Measurements from ENCODE around the gene FHL1. TPM values are rescaled to one million over a fixed set of nuclear protein-coding genes. Genes with fewer than 3 reads are reported as not detected.
"Not testable (repeated sequence)": the region's sequence is repeated elsewhere in the genome, so short reads cannot be mapped to it uniquely, and the experiment has no call there.

Gene FHL1
- total RNA-seq (2022) (0.54 and 0.73 TPM in 2 replicates), Bru-seq, nascent RNA (percentile 10 among the genes with signal in this experiment), BruChase-seq, experiment 1, labeled RNA remaining after a 6-hour chase (percentile 10 among the genes with signal in this experiment), BruChase-seq, experiment 2, labeled RNA remaining after a 2-hour chase (percentile 4 among the genes with signal in this experiment)
- long read RNA-seq, partial matches to known transcripts = 0 of 1 reads
- long read RNA-seq, other reads (novel, unspliced or antisense) = 0 of 1 reads

- DNase-seq = no peak
- Mint-ChIP-seq H3K4me3 (ENCODE audit: low read depth, unreplicated experiment) (peak within 1 kb of the TSS; percentile 60), H3K36me3 (ENCODE audit: insufficient read depth, unreplicated experiment) (no peaks in the 10 kb centered on the region), H3K4me1 (ENCODE audit: low read depth, unreplicated experiment) (no peaks in the 10 kb centered on the region), H3K27me3 (ENCODE audit: unreplicated experiment) (peaks cover 39% of the 10 kb centered on the region), H3K27ac (ENCODE audit: unreplicated experiment) (no peak within 1 kb of the TSS), H3K9me3 (ENCODE audit: low read depth, unreplicated experiment) (no peaks in the 10 kb centered on the region)
- TF ChIP-seq, protein P1, sequence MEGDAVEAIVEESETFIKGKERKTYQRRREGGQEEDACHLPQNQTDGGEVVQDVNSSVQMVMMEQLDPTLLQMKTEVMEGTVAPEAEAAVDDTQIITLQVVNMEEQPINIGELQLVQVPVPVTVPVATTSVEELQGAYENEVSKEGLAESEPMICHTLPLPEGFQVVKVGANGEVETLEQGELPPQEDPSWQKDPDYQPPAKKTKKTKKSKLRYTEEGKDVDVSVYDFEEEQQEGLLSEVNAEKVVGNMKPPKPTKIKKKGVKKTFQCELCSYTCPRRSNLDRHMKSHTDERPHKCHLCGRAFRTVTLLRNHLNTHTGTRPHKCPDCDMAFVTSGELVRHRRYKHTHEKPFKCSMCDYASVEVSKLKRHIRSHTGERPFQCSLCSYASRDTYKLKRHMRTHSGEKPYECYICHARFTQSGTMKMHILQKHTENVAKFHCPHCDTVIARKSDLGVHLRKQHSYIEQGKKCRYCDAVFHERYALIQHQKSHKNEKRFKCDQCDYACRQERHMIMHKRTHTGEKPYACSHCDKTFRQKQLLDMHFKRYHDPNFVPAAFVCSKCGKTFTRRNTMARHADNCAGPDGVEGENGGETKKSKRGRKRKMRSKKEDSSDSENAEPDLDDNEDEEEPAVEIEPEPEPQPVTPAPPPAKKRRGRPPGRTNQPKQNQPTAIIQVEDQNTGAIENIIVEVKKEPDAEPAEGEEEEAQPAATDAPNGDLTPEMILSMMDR (IDR thresholded peaks at IDR 0.05; ENCODE audit: unreplicated experiment) = no peak
- BruUV-seq (replicated peaks) = no TSS peak
- intact Hi-C loops (cut with micrococcal nuclease; ENCODE audit: unreplicated experiment) = loop anchor here (10.0 kb wide), 1 partner anchor 73 kb away; no protein-coding TSS in a partner anchor
- CTCF ChIA-PET = no interaction called here
These were observed at the start of gene FHL1 for GRCh38 chrX:136147315-136147901. Gene FHL1, plus strand, starts transcription at chrX:136147533.

DNA sequence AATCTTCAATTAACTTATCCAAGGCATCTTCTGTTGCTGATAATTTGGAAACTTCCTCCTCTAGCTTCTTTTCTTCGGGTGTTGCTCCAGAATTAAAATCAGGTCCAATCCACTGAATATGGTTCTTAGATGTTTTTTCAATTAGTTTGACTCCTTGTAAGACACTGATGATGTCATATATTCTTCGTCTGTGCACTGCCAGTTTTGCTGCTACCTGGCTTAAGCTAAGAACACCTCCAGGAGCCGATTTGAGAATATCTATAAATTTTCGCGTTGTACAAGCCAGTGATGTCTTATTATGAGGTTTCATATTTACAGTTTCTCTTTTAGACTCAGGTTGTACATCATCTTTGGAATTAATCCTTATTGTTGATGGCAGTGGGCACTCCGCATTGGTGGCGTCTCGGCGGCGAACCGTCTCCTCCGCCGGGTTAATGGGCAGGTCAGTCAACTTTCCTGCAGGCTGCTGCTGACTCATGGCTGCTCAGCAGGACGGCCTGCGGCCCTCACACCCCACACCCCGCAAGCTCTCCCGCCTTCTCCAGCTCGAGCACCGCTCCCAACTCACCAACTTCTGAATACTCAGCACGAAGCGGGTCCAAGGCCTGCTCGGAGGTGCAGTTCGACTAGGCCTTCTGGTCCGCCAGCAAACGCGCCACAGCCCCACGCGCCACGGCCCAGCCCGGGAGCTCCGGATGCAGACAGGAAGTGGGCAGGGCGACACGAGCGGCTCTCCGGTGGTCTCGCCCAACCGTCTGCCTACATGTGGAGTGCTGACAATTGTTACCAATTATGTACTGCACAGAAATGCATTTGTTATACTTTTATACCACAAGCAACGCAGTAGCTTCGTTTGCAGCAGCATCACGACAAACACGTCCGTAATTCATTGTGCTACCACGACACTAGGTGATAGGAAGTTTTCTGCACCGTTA lies 49.2 kb upstream of the FHL1 start:
- CTCF ChIA-PET = no interaction called here
- H3K36me3 Mint-ChIP-seq (ENCODE audit: insufficient read depth, unreplicated experiment) = no peaks in the 10 kb centered on the region
- no peaks in the 10 kb centered on the region for H3K27me3 Mint-ChIP-seq (ENCODE audit: unreplicated experiment)
- intact Hi-C loops (cut with micrococcal nuclease; ENCODE audit: unreplicated experiment) = no loop called here
- H3K9me3 Mint-ChIP-seq (ENCODE audit: low read depth, unreplicated experiment) = peaks cover 3% of the 10 kb centered on the region
- TF ChIP-seq, protein P1 (IDR thresholded peaks at IDR 0.05; ENCODE audit: unreplicated experiment) = no peak
- BruUV-seq (replicated peaks) = no TSS peak
- no peaks in the 10 kb centered on the region for H3K4me1 Mint-ChIP-seq (ENCODE audit: low read depth, unreplicated experiment)
- no peak overlapping the region for H3K27ac Mint-ChIP-seq (ENCODE audit: unreplicated experiment)
- no peak for DNase-seq
- H3K4me3 Mint-ChIP-seq (ENCODE audit: low read depth, unreplicated experiment) = no peak overlapping the region

GRCh38 chrX:136104936-136105335 lies 42.4 kb upstream of the FHL1 start:
- TF ChIP-seq, protein P1 (IDR thresholded peaks at IDR 0.05; ENCODE audit: unreplicated experiment) = no peak

GRCh38 chrX:136106920-136107528 lies 40.3 kb upstream of the FHL1 start:
- CTCF ChIA-PET = no interaction called here
- Mint-ChIP-seq H3K27me3 (ENCODE audit: unreplicated experiment) (no peaks in the 10 kb centered on the region), H3K4me1 (ENCODE audit: low read depth, unreplicated experiment) (no peaks in the 10 kb centered on the region), H3K9me3 (ENCODE audit: low read depth, unreplicated experiment) (no peaks in the 10 kb centered on the region), H3K27ac (ENCODE audit: unreplicated experiment) (no peak overlapping the region), H3K4me3 (ENCODE audit: low read depth, unreplicated experiment) (no peak overlapping the region), H3K36me3 (ENCODE audit: insufficient read depth, unreplicated experiment) (no peaks in the 10 kb centered on the region)
- BruUV-seq (replicated peaks) = no TSS peak
- TF ChIP-seq, protein P1 (IDR thresholded peaks at IDR 0.05; ENCODE audit: unreplicated experiment) = no peak
- intact Hi-C loops (cut with micrococcal nuclease; ENCODE audit: unreplicated experiment) = no loop called here
- no peak for DNase-seq

More at GRCh38 chrX:136104936-136105335, 42.4 kb upstream of the FHL1 start:
- no peak for DNase-seq
- H3K27me3 Mint-ChIP-seq (ENCODE audit: unreplicated experiment) = no peaks in the 10 kb centered on the region
- H3K36me3 Mint-ChIP-seq (ENCODE audit: insufficient read depth, unreplicated experiment) = no peaks in the 10 kb centered on the region
- H3K4me1 Mint-ChIP-seq (ENCODE audit: low read depth, unreplicated experiment) = no peaks in the 10 kb centered on the region
- CTCF ChIA-PET = interaction anchor here (0.6 kb wide), 1 partner anchor 27 kb away, joined by 4 read pairs; no protein-coding TSS in a partner anchor
- H3K27ac Mint-ChIP-seq (ENCODE audit: unreplicated experiment) = no peak overlapping the region
- no peak overlapping the region for H3K4me3 Mint-ChIP-seq (ENCODE audit: low read depth, unreplicated experiment)
- no peaks in the 10 kb centered on the region for H3K9me3 Mint-ChIP-seq (ENCODE audit: low read depth, unreplicated experiment)
- intact Hi-C loops (cut with micrococcal nuclease; ENCODE audit: unreplicated experiment) = no loop called here
- no TSS peak for BruUV-seq (replicated peaks)

DNA sequence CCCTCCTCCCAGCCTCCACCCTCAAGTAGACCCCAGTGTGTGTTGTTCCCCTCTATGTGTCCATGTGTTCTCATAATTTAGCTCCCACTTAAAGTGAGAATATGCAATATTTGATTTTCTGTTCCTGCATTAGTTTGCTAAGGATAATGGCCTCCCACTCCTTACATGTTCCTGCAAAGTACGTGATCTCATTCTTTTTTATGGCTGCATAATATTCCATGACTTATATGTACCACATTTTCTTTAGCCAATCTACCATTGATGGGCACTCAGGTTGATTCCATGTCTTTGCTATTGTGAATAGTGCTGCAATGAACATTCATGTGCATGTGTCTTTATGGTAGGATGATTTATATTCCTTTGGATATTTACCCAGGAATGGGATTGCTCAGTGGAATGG lies 38.4 kb upstream of the FHL1 start:
- intact Hi-C loops (cut with micrococcal nuclease; ENCODE audit: unreplicated experiment); H3K27me3 Mint-ChIP-seq (ENCODE audit: unreplicated experiment); H3K36me3 Mint-ChIP-seq (ENCODE audit: insufficient read depth, unreplicated experiment); H3K27ac Mint-ChIP-seq (ENCODE audit: unreplicated experiment); H3K4me1 Mint-ChIP-seq (ENCODE audit: low read depth, unreplicated experiment); BruUV-seq (replicated peaks); CTCF ChIA-PET; H3K4me3 Mint-ChIP-seq (ENCODE audit: low read depth, unreplicated experiment); H3K9me3 Mint-ChIP-seq (ENCODE audit: low read depth, unreplicated experiment); DNase-seq: not testable (repeated sequence)
